Mesangial cell (primary cell): ENCODE measurements around the gene ZSCAN20. TPM values are rescaled to one million over a fixed set of nuclear protein-coding genes. Genes with fewer than 3 reads are reported as not detected.

ENCODE experiments used
- total RNA-seq: library from RNA; depleted of rRNA; stranded (reverse); fragments of >200 nt; gene quantifications from 2 replicates; pipeline ENCODE4 v1.2.3, GENCODE V29; 2015

ZSCAN20 gene
- 2.4 and 3.9 TPM in 2 replicates for total RNA-seq

GRCh38 chr1:33472269-33472980 lies at the start of gene ZSCAN20:
ZSCAN20 (plus strand) TSS chr1:33472645; CDS start chr1:33479289, 6,644 bp downstream.

GRCh38 chr1:33430692-33431593 lies 41.5 kb upstream of the ZSCAN20 start, which contains the start of gene PHC2:
PHC2 (minus strand) TSS chr1:33431095; CDS start chr1:33375539, 55,556 bp downstream.

Other genes starting within 250 kb of the ZSCAN20 start
- gene ZNF362, start 216.2 kb upstream of the ZSCAN20 start, total RNA-seq: 27.2 and 41.5 TPM in 2 replicates
- gene A3GALT2, start 151.5 kb upstream of the ZSCAN20 start, total RNA-seq: not detected in 2 replicates
- gene PHC2, start 41.5 kb upstream of the ZSCAN20 start, total RNA-seq: 217 and 254 TPM in 2 replicates